HG03103 (cell line): ENCODE measurements around the gene CASZ1.

ENCODE experiments used
- ATAC-seq: cut with Tn5 transposase; IDR thresholded peaks from one replicate; pipeline ENCODE4 v1.9.1; 2021; ENCODE audit warnings: low read depth; ENCODE audit not compliant: unreplicated experiment

CASZ1 gene

GRCh38 chr1:10677491-10678391, 118.7 kb downstream of the CASZ1 start:
- ATAC-seq, result no peak

- ATAC-seq, result no peak
These were observed 119.5 kb downstream of the CASZ1 start for GRCh38 chr1:10676963-10677362.

GRCh38 chr1:10675813-10676212, 120.6 kb downstream of the CASZ1 start:
- no peak for ATAC-seq

GRCh38 chr1:10674700-10675609, 121.5 kb downstream of the CASZ1 start:
- ATAC-seq, result no peak

GRCh38 chr1:10674222-10674621, 122.2 kb downstream of the CASZ1 start:
- ATAC-seq, result no peak

- ATAC-seq, result no peak
These were observed 123.2 kb downstream of the CASZ1 start for GRCh38 chr1:10673109-10673711.

GRCh38 chr1:10672343-10673050, 123.9 kb downstream of the CASZ1 start:
- ATAC-seq, result no peak

- no peak for ATAC-seq
These were observed 124.7 kb downstream of the CASZ1 start for GRCh38 chr1:10671622-10672342.

- ATAC-seq, result no peak
These were observed 125.4 kb downstream of the CASZ1 start for GRCh38 chr1:10671090-10671489.

GRCh38 chr1:10670190-10670589, 126.3 kb downstream of the CASZ1 start:
- no peak for ATAC-seq

- no peak for ATAC-seq
These were observed 126.9 kb downstream of the CASZ1 start for GRCh38 chr1:10669570-10669969.

- no peak for ATAC-seq
These were observed 128.3 kb downstream of the CASZ1 start for GRCh38 chr1:10667861-10668761.

GRCh38 chr1:10665930-10666850, 130.3 kb downstream of the CASZ1 start:
- ATAC-seq, result no peak

- ATAC-seq, result no peak
These were observed 131.2 kb downstream of the CASZ1 start for GRCh38 chr1:10665226-10665625.

GRCh38 chr1:10664251-10664650, 132.2 kb downstream of the CASZ1 start:
- no peak for ATAC-seq

GRCh38 chr1:10663678-10664035, 132.8 kb downstream of the CASZ1 start:
- ATAC-seq, result no peak

- no peak for ATAC-seq
These were observed 133.4 kb downstream of the CASZ1 start for GRCh38 chr1:10662824-10663677.
